ENCODE data around the gene TATDN2.
"Not testable (repeated sequence)": the region's sequence is repeated elsewhere in the genome, so short reads cannot be mapped to it uniquely, and the experiment has no call there.

TATDN2 gene

GRCh38 chr3:10287936-10288574 lies 39.8 kb downstream of the TATDN2 start:
- no peak for TF ChIP-seq ZNF274 (IDR thresholded peaks at IDR 0.05; ENCODE audit: low read depth, low read length)
- no peak overlapping the region for H3K4me3 ChIP-seq (ENCODE audit: low read length)

- no peak for TF ChIP-seq ZNF274 (IDR thresholded peaks at IDR 0.05; ENCODE audit: low read depth, low read length)
Measured at GRCh38 chr3:10288575-10288960, 40.3 kb downstream of the TATDN2 start.

GRCh38 chr3:10289077-10289476 lies 40.8 kb downstream of the TATDN2 start:
- no peak overlapping the region for H3K4me3 ChIP-seq (ENCODE audit: low read length)
- no peak for TF ChIP-seq ZNF274 (IDR thresholded peaks at IDR 0.05; ENCODE audit: low read depth, low read length)

More at GRCh38 chr3:10288575-10288960, 40.3 kb downstream of the TATDN2 start:
- no peak overlapping the region for H3K4me3 ChIP-seq (ENCODE audit: low read length)

- TF ChIP-seq ZNF274 (IDR thresholded peaks at IDR 0.05; ENCODE audit: low read depth, low read length) = no peak
Measured at GRCh38 chr3:10289787-10290355, 41.6 kb downstream of the TATDN2 start.

GRCh38 chr3:10290481-10291176 lies 42.4 kb downstream of the TATDN2 start:
- no peak overlapping the region for H3K4me3 ChIP-seq (ENCODE audit: low read length)
- TF ChIP-seq ZNF274 (IDR thresholded peaks at IDR 0.05; ENCODE audit: low read depth, low read length) = no peak

More at GRCh38 chr3:10289787-10290355, 41.6 kb downstream of the TATDN2 start:
- no peak overlapping the region for H3K4me3 ChIP-seq (ENCODE audit: low read length)

- no peak overlapping the region for H3K4me3 ChIP-seq (ENCODE audit: low read length)
- TF ChIP-seq ZNF274 (IDR thresholded peaks at IDR 0.05; ENCODE audit: low read depth, low read length) = no peak
Measured at GRCh38 chr3:10291641-10292040, 43.4 kb downstream of the TATDN2 start.

- no peak for TF ChIP-seq ZNF274 (IDR thresholded peaks at IDR 0.05; ENCODE audit: low read depth, low read length)
- peak within 1 kb of the TSS; percentile 31; the same call in 1 of the 2 replicates for H3K4me3 ChIP-seq (ENCODE audit: low read length)
Measured at GRCh38 chr3:10292505-10293419, 44.5 kb downstream of the TATDN2 start, which contains the start of gene GHRL. GHRL (minus strand) TSS chr3:10292947; CDS start chr3:10290180, 2,767 bp downstream.

GRCh38 chr3:10294030-10294586 lies 45.8 kb downstream of the TATDN2 start:
- H3K4me3 ChIP-seq (ENCODE audit: low read length) = no peak overlapping the region
- TF ChIP-seq ZNF274 (IDR thresholded peaks at IDR 0.05; ENCODE audit: low read depth, low read length) = no peak

- not testable (repeated sequence) for H3K4me3 ChIP-seq (ENCODE audit: low read length)
Measured at GRCh38 chr3:10298064-10298463, 49.8 kb downstream of the TATDN2 start.

- no peak for TF ChIP-seq ZNF274 (IDR thresholded peaks at IDR 0.05; ENCODE audit: low read depth, low read length)
- H3K4me3 ChIP-seq (ENCODE audit: low read length) = no peak overlapping the region
Measured at GRCh38 chr3:10299175-10299574, 50.9 kb downstream of the TATDN2 start.

- TF ChIP-seq ZNF274 (IDR thresholded peaks at IDR 0.05; ENCODE audit: low read depth, low read length) = no peak
Measured at GRCh38 chr3:10299679-10300078, 51.4 kb downstream of the TATDN2 start.

GRCh38 chr3:10300087-10300486 lies 51.8 kb downstream of the TATDN2 start:
- H3K4me3 ChIP-seq (ENCODE audit: low read length) = no peak overlapping the region
- TF ChIP-seq ZNF274 (IDR thresholded peaks at IDR 0.05; ENCODE audit: low read depth, low read length) = no peak

More at GRCh38 chr3:10299679-10300078, 51.4 kb downstream of the TATDN2 start:
- no peak overlapping the region for H3K4me3 ChIP-seq (ENCODE audit: low read length)

- no peak overlapping the region for H3K4me3 ChIP-seq (ENCODE audit: low read length)
- no peak for TF ChIP-seq ZNF274 (IDR thresholded peaks at IDR 0.05; ENCODE audit: low read depth, low read length)
Measured at GRCh38 chr3:10303105-10303504, 54.8 kb downstream of the TATDN2 start.

- TF ChIP-seq ZNF274 (IDR thresholded peaks at IDR 0.05; ENCODE audit: low read depth, low read length) = no peak
- H3K4me3 ChIP-seq (ENCODE audit: low read length) = no peak overlapping the region
Measured at GRCh38 chr3:10303785-10304184, 55.5 kb downstream of the TATDN2 start.
